ENCODE measurements around the gene IL11. TPM values are rescaled to one million over a fixed set of nuclear protein-coding genes. Genes with fewer than 3 reads are reported as not detected.

Gene IL11
- total and polyA plus RNA-seq, 2 of the 13 experiments (the other 11 are each of a cell fraction or from before 2014, with no cell fraction given), result 2.5 to 2.9 TPM

DNA sequence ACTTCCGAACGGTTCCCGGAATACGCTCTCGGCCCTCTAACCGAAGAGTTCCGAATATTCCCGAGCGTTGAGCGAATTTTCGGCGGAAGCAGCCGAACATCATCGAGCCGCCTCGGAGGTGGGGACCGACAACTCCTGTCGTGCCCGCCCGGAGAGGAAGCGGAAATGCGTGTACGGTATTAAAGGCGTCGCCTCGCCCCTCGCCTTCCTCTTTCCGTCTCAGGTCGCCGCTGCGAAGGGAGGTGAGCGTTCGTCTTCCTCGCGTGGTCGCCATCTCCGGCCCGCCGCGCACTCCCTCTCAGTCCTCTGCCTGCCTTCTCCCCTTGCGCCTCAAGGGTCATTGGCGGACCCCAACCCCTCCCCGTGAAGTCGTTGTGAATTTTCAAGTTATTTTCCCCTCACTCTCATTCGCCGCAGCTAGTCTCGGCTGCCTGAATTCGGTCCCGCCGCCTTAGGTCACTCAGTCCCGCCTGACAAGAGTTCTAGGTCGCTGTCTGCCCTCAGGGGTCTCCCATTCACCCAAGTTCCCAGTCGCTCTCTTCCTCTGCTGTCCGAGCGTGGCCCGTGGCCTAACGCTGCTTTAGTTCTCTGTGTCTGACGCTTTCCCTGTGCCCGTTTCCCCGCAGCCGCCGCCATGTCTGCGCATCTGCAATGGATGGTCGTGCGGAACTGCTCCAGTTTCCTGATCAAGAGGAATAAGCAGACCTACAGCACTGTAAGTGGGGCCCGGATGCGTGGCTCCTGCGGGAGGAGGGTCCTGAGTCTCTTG lies 15.6 kb upstream of the IL11 start, which contains the start of gene RPL28 (continued):
- TF ChIP-seq, protein P1, sequence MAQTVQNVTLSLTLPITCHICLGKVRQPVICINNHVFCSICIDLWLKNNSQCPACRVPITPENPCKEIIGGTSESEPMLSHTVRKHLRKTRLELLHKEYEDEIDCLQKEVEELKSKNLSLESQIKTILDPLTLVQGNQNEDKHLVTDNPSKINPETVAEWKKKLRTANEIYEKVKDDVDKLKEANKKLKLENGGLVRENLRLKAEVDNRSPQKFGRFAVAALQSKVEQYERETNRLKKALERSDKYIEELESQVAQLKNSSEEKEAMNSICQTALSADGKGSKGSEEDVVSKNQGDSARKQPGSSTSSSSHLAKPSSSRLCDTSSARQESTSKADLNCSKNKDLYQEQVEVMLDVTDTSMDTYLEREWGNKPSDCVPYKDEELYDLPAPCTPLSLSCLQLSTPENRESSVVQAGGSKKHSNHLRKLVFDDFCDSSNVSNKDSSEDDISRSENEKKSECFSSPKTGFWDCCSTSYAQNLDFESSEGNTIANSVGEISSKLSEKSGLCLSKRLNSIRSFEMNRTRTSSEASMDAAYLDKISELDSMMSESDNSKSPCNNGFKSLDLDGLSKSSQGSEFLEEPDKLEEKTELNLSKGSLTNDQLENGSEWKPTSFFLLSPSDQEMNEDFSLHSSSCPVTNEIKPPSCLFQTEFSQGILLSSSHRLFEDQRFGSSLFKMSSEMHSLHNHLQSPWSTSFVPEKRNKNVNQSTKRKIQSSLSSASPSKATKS (CRISPR knock-in tag; IDR thresholded peaks at IDR 0.05), result no peak
- TF ChIP-seq ZMYM3 (CRISPR knock-in tag; IDR thresholded peaks at IDR 0.05), result no peak
- no peak for TF ChIP-seq ZNF382 (CRISPR knock-in tag; IDR thresholded peaks at IDR 0.05; ENCODE audit: borderline replicate concordance)
- TF ChIP-seq RFXANK (CRISPR knock-in tag; IDR thresholded peaks at IDR 0.05), result no peak
- 0 out of 2 replicates have a peak, but pooled peaks have one; percentile 55 for TF ChIP-seq ZNF556 (CRISPR knock-in tag; IDR thresholded peaks at IDR 0.05; ENCODE audit: borderline replicate concordance)
- no peak for TF ChIP-seq ZNF879 (CRISPR knock-in tag; IDR thresholded peaks at IDR 0.05)
- no peak; the same call in 1 of the 2 replicates for TF ChIP-seq ELK4 (CRISPR knock-in tag; IDR thresholded peaks at IDR 0.05; ENCODE audit: borderline replicate concordance)
- TF ChIP-seq NFYC (CRISPR knock-in tag; IDR thresholded peaks at IDR 0.05), result no peak
- TF ChIP-seq, protein P2, sequence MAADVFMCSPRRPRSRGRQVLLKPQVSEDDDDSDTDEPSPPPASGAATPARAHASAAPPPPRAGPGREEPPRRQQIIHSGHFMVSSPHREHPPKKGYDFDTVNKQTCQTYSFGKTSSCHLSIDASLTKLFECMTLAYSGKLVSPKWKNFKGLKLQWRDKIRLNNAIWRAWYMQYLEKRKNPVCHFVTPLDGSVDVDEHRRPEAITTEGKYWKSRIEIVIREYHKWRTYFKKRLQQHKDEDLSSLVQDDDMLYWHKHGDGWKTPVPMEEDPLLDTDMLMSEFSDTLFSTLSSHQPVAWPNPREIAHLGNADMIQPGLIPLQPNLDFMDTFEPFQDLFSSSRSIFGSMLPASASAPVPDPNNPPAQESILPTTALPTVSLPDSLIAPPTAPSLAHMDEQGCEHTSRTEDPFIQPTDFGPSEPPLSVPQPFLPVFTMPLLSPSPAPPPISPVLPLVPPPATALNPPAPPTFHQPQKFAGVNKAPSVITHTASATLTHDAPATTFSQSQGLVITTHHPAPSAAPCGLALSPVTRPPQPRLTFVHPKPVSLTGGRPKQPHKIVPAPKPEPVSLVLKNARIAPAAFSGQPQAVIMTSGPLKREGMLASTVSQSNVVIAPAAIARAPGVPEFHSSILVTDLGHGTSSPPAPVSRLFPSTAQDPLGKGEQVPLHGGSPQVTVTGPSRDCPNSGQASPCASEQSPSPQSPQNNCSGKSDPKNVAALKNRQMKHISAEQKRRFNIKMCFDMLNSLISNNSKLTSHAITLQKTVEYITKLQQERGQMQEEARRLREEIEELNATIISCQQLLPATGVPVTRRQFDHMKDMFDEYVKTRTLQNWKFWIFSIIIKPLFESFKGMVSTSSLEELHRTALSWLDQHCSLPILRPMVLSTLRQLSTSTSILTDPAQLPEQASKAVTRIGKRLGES (CRISPR knock-in tag; IDR thresholded peaks at IDR 0.05; ENCODE audit: borderline replicate concordance), result no peak
- TF ChIP-seq, protein P3, sequence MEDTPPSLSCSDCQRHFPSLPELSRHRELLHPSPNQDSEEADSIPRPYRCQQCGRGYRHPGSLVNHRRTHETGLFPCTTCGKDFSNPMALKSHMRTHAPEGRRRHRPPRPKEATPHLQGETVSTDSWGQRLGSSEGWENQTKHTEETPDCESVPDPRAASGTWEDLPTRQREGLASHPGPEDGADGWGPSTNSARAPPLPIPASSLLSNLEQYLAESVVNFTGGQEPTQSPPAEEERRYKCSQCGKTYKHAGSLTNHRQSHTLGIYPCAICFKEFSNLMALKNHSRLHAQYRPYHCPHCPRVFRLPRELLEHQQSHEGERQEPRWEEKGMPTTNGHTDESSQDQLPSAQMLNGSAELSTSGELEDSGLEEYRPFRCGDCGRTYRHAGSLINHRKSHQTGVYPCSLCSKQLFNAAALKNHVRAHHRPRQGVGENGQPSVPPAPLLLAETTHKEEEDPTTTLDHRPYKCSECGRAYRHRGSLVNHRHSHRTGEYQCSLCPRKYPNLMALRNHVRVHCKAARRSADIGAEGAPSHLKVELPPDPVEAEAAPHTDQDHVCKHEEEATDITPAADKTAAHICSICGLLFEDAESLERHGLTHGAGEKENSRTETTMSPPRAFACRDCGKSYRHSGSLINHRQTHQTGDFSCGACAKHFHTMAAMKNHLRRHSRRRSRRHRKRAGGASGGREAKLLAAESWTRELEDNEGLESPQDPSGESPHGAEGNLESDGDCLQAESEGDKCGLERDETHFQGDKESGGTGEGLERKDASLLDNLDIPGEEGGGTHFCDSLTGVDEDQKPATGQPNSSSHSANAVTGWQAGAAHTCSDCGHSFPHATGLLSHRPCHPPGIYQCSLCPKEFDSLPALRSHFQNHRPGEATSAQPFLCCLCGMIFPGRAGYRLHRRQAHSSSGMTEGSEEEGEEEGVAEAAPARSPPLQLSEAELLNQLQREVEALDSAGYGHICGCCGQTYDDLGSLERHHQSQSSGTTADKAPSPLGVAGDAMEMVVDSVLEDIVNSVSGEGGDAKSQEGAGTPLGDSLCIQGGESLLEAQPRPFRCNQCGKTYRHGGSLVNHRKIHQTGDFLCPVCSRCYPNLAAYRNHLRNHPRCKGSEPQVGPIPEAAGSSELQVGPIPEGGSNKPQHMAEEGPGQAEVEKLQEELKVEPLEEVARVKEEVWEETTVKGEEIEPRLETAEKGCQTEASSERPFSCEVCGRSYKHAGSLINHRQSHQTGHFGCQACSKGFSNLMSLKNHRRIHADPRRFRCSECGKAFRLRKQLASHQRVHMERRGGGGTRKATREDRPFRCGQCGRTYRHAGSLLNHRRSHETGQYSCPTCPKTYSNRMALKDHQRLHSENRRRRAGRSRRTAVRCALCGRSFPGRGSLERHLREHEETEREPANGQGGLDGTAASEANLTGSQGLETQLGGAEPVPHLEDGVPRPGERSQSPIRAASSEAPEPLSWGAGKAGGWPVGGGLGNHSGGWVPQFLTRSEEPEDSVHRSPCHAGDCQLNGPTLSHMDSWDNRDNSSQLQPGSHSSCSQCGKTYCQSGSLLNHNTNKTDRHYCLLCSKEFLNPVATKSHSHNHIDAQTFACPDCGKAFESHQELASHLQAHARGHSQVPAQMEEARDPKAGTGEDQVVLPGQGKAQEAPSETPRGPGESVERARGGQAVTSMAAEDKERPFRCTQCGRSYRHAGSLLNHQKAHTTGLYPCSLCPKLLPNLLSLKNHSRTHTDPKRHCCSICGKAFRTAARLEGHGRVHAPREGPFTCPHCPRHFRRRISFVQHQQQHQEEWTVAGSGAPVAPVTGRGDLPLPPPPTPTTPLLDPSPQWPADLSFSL (CRISPR knock-in tag; IDR thresholded peaks at IDR 0.05), result no peak
- no peak for TF ChIP-seq MNT (IDR thresholded peaks at IDR 0.05)
- TF ChIP-seq FOXO4 (CRISPR knock-in tag; conservative IDR thresholded peaks at IDR 0.05), result no peak
